NB4 (cell line): Measurements from ENCODE around the gene ABCC8.

Experiments used
- CTCF ChIP-seq: IDR thresholded peaks from one replicate; pipeline ENCODE4 v1.5.1; 2012; ENCODE audit warnings: low read depth, low read length
- MAX ChIP-seq: IDR thresholded peaks from 2 replicates; pipeline ENCODE4 v1.6.1; 2011; ENCODE audit warnings: low read depth, low read length
- MYC ChIP-seq: IDR thresholded peaks from 2 replicates; pipeline ENCODE4 v1.6.1; 2011; ENCODE audit warnings: low read depth, low read length
- POLR2A ChIP-seq: IDR thresholded peaks from 2 replicates; pipeline ENCODE4 v1.6.1; 2011; ENCODE audit warnings: mild to moderate bottlenecking; ENCODE audit not compliant: insufficient read length; ENCODE audit errors: extremely low read depth

DNA sequence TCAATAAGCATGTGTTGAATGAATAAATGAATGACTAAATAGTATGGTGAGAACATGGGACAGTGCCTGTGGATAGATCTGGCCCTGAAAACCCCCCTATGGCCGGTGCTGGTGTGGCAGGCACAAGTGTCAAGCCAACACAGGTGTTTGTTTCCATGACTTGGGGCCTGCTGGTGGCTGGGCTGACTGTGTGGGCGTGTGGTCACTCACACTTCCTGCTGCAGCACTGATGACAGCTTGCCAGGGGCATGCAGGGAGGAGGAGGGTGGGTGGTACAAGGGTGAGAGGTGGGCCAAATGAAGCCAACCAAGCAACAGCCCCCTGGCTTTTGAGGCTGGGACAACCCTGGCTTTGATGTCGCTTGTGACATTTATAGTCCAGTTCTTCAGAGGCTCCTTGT lies 30.3 kb upstream of the ABCC8 start:
- TF ChIP-seq POLR2A (no peak), CTCF (no peak), MYC (no peak), MAX (no peak)
